Activated naive CD4-positive, alpha-beta T cell treated with anti-CD3 and anti-CD28 coated beads for 36 hours (primary cell): Measurements from ENCODE around the gene IPMK. TPM values are rescaled to one million over a fixed set of nuclear protein-coding genes. Genes with fewer than 3 reads are reported as not detected.
A peak's percentile ranks its signal among the peaks of the same experiment; 100 is the strongest.

ENCODE experiments used
- CTCF ChIA-PET: fragments of 350-600 bp; sonication (Branson Sonifier 250); formaldehyde crosslinking; loops from one replicate; lab custom pipeline; 2021; ENCODE audit warnings: antibody characterized with exemption; lab: Charles Lee
- DNase-seq: peaks from one replicate; pipeline ENCODE4 v3.0.0-alpha.2; 2020
- H3K27ac Mint-ChIP-seq: one replicate; pipeline ENCODE4 v1.8.0; 2021; ENCODE audit warnings: mild to moderate bottlenecking, mixed read lengths
- H3K27me3 Mint-ChIP-seq: one replicate; pipeline ENCODE4 v1.8.0; 2021; ENCODE audit warnings: low read depth, mixed read lengths
- H3K36me3 Mint-ChIP-seq: one replicate; pipeline ENCODE4 v1.8.0; 2021; ENCODE audit warnings: low read depth, mixed read lengths
- H3K4me1 Mint-ChIP-seq: one replicate; pipeline ENCODE4 v1.8.0; 2021; ENCODE audit warnings: low read depth, mixed read lengths
- H3K4me3 Mint-ChIP-seq: one replicate; pipeline ENCODE4 v1.8.0; 2021; ENCODE audit warnings: mild to moderate bottlenecking, moderate library complexity, mixed read lengths
- H3K9me3 Mint-ChIP-seq: one replicate; pipeline ENCODE4 v1.8.0; 2021; ENCODE audit warnings: mixed read lengths
- intact Hi-C: fragments of 100-400 bp; cut with micrococcal nuclease; formaldehyde crosslinking; loops from one replicate; pipeline ENCODE4 v1.15.1; 2023
- total RNA-seq, 2 experiments: library from RNA; stranded (reverse); gene quantifications; one replicate each; pipeline ENCODE4 v1.2.3, GENCODE V29; 2021

IPMK gene
- total RNA-seq, 2 experiments from 2014 or later, result 5.6 TPM

DNA sequence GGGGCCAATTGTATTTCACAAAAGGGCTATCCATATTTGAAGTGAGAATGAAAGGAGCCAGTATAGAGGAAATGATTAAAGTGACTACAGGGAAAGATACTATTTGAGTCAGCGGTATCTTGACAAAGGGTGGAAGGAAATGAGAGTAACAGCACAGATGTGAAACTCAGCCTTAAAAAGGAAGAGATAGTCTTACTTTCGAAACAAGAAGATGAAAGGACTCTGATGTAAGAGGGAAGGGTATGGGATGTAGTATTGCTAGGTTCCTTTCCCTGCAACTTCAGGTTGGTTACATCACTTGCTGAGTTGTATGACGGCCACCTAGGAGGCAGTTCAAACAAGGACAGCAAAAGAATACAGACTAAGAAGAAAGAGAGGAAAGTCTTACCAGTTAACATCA lies 14.9 kb upstream of the IPMK start:
- DNase-seq, result peak; percentile 68
- intact Hi-C loops, result loop anchor here (1.0 to 5.0 kb wide), 7 partner anchors 13 to 1920 kb away; partner anchors contain the start of genes CISD1, TFAM, UBE2D1 and ZWINT
- peaks cover 41% of the 10 kb centered on the region for H3K4me1 Mint-ChIP-seq
- CTCF ChIA-PET, result interaction anchor here (1.0 to 1.2 kb wide), 2 partner anchors 14 to 104 kb away, joined by 5 to 6 read pairs; partner anchors contain the start of gene CISD1
- no peaks in the 10 kb centered on the region for H3K9me3 Mint-ChIP-seq
- peak overlapping the region; percentile 91 for H3K27ac Mint-ChIP-seq
- peaks cover 33% of the 10 kb centered on the region for H3K36me3 Mint-ChIP-seq
- H3K4me3 Mint-ChIP-seq, result peak overlapping the region; percentile 57
- no peaks in the 10 kb centered on the region for H3K27me3 Mint-ChIP-seq

DNA sequence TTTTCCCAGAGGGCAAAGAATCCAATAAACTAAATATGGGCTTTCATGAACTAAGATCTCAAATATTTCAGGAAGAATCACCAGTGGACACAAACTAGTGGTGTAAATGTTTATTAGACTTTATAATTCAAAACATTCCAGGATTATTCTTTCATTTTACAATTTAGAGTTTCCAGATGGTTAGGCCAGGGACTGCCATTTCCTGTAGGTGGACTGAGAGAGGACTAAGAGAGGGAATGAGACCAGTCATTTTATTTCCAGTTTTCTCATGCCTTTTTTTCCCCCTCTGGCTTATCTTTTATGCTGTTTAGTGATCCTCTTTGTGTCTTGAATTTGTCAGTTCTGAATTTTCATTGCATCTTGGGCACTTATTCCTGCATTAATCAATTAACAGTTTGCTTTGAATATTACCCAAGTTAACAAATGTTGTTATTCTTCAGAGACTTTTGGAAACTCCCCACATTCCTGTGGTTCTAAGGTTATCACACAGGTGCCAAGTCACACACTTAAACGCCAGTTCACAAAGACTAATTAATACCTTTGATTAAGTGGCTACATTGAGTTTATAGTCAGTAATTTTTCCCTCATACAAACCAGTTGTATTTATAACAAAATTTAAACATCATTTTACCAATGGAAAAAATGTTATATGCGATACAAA lies 13.5 kb upstream of the IPMK start:
- no peak overlapping the region for H3K27ac Mint-ChIP-seq
- H3K36me3 Mint-ChIP-seq, result peaks cover 35% of the 10 kb centered on the region
- intact Hi-C loops, result loop anchor here (5.0 kb wide), 1 partner anchor 1919 kb away; the partner anchor contains the start of gene ZWINT
- peaks cover 41% of the 10 kb centered on the region for H3K4me1 Mint-ChIP-seq
- H3K9me3 Mint-ChIP-seq, result no peaks in the 10 kb centered on the region
- H3K27me3 Mint-ChIP-seq, result no peaks in the 10 kb centered on the region
- DNase-seq, result no peak
- H3K4me3 Mint-ChIP-seq, result no peak overlapping the region
- CTCF ChIA-PET, result interaction anchor here (1.4 to 1.5 kb wide), 2 partner anchors 11 to 250 kb away, joined by 4 to 5 read pairs; no protein-coding TSS in a partner anchor

DNA sequence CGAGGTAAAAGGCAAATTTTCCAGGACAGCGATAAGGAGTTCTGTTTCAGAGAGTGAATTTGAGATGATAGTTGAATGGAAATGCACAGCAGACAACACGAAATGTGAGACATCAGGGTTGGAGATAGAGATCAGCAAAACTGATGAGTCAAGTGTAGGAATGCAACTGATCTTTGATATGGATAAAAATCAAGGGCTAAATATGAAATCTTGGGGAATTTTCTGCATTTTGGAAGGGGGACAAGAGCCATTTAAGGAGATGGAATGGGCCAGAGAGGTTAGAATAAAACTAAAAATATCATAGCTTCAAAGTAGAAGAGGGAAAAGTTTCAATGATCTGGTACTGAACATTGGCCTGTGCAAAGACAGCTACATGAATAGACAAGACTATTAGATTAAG lies 12.8 kb upstream of the IPMK start:
- Mint-ChIP-seq H3K36me3 (peaks cover 35% of the 10 kb centered on the region), H3K9me3 (no peaks in the 10 kb centered on the region), H3K4me3 (no peak overlapping the region), H3K27me3 (no peaks in the 10 kb centered on the region), H3K27ac (peak overlapping the region; percentile 11), H3K4me1 (peaks cover 44% of the 10 kb centered on the region)
- DNase-seq, result no peak
- CTCF ChIA-PET, result interaction anchor here (1.1 to 1.5 kb wide), 3 partner anchors 11 to 250 kb away, joined by 4 to 5 read pairs (median 4); no protein-coding TSS in a partner anchor
- intact Hi-C loops, result loop anchor here (5.0 kb wide), 1 partner anchor 1918 kb away; the partner anchor contains the start of gene ZWINT

DNA sequence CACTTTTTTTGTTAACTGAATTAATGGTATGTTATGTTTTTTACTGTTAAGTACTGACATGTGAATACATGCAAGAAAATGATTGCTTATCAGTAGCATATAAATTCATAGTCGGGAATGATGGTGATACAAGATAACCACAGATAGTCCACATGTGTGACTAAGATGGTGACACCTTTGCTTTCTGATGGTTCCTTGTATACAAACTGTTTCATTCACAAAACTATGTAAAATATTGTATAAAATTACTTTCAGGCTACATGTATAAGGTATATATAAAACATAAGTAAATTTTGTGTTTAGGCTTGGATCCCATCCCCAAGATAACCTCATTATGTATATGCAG lies 11.2 kb upstream of the IPMK start:
- peaks cover 57% of the 10 kb centered on the region for H3K4me1 Mint-ChIP-seq
- no peak overlapping the region for H3K27ac Mint-ChIP-seq
- H3K4me3 Mint-ChIP-seq, result no peak overlapping the region
- no peaks in the 10 kb centered on the region for H3K27me3 Mint-ChIP-seq
- no peaks in the 10 kb centered on the region for H3K9me3 Mint-ChIP-seq
- DNase-seq, result no peak
- CTCF ChIA-PET, result no interaction called here
- H3K36me3 Mint-ChIP-seq, result peaks cover 34% of the 10 kb centered on the region
- intact Hi-C loops, result no loop called here

DNA sequence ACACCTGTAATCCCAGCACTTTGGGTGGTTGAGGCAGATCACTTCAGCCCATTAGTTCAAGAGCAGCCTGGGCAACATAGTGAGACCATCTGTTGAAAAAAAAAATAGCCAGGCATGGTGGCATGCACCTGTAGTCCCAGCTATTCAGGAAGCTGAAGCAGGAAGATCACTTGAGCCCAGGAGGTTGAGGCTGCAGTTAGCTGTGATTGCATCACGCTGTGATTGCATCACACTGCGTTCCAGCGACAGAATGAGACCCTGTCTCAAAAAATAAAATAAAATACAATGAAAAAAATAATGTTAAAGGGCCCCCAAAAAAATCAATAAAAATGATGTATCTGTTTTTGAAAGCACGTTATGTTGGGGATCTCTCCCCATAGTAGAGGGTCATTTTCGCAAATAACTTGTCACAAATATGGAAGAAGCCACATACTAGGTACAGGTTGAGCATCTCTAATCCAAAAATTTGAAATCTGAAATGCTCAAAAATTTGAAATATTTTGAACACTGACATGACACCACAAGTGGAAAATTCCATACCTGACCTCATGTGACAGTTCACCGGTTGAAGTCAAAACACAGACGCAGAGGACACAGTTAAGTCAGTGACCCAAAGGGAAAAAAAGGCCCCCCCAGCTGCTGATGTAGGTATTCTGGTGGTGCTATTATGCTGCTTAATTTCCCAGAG lies 10.7 kb upstream of the IPMK start:
- DNase-seq, result no peak
- intact Hi-C loops, result no loop called here
- H3K27me3 Mint-ChIP-seq, result no peaks in the 10 kb centered on the region
- no peak overlapping the region for H3K27ac Mint-ChIP-seq
- H3K36me3 Mint-ChIP-seq, result peaks cover 34% of the 10 kb centered on the region
- H3K4me1 Mint-ChIP-seq, result peaks cover 59% of the 10 kb centered on the region
- H3K4me3 Mint-ChIP-seq, result no peak overlapping the region
- H3K9me3 Mint-ChIP-seq, result no peaks in the 10 kb centered on the region
- CTCF ChIA-PET, result interaction anchor here (1.2 kb wide), 1 partner anchor 13 kb away, joined by 4 read pairs; no protein-coding TSS in a partner anchor

DNA sequence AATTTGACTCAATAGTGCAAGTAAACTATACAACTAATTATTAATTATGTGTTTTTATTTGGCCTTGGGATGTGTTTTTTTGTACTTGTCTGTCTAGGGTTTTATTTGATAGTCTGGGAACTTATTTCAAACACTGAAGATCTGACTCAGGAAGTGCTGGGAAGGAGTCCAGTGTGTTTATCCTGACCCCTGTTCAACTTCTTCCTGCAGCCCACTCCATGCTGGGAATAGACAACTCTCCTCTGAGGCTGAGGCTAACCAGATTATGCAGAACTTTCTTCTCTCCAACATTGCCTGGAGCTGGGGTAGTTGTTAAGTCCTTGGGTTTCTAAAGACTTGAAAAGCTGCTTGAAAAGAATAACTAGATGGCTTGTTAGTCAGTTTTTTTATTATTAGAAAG lies 8.2 kb upstream of the IPMK start:
- CTCF ChIA-PET, result interaction anchor here (1.2 to 1.9 kb wide), 4 partner anchors 15 to 98 kb away, joined by 3 to 12 read pairs (median 8); no protein-coding TSS in a partner anchor
- intact Hi-C loops, result no loop called here
- Mint-ChIP-seq H3K4me1 (peaks cover 44% of the 10 kb centered on the region), H3K27ac (no peak overlapping the region), H3K36me3 (peaks cover 27% of the 10 kb centered on the region), H3K9me3 (no peaks in the 10 kb centered on the region), H3K27me3 (no peaks in the 10 kb centered on the region), H3K4me3 (no peak overlapping the region)
- DNase-seq, result no peak

DNA sequence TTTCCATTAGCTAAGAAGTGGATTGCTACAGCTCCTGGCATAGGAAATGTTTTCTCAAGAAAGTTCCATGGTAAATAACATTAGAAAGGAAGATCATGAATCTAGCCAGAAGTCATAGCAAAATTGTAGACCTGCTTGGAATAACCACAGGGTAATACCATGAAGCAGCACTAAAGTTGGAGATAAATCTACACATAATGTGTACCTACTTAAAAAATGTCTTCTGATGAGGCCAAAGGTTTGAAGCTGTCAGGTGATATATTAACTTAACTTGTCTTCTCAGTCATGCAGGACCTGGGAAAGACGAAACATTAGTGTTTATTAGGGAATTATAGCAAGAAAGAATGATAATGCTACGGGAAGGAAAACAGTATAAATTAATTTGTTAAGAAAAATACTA lies 7.6 kb upstream of the IPMK start:
- no peaks in the 10 kb centered on the region for H3K27me3 Mint-ChIP-seq
- no peak overlapping the region for H3K27ac Mint-ChIP-seq
- peaks cover 24% of the 10 kb centered on the region for H3K36me3 Mint-ChIP-seq
- H3K9me3 Mint-ChIP-seq, result no peaks in the 10 kb centered on the region
- peaks cover 44% of the 10 kb centered on the region for H3K4me1 Mint-ChIP-seq
- no peak overlapping the region for H3K4me3 Mint-ChIP-seq
- intact Hi-C loops, result no loop called here
- CTCF ChIA-PET, result interaction anchor here (0.6 to 1.6 kb wide), 3 partner anchors 24 to 66 kb away, joined by 3 to 5 read pairs (median 3); no protein-coding TSS in a partner anchor
- DNase-seq, result no peak

DNA sequence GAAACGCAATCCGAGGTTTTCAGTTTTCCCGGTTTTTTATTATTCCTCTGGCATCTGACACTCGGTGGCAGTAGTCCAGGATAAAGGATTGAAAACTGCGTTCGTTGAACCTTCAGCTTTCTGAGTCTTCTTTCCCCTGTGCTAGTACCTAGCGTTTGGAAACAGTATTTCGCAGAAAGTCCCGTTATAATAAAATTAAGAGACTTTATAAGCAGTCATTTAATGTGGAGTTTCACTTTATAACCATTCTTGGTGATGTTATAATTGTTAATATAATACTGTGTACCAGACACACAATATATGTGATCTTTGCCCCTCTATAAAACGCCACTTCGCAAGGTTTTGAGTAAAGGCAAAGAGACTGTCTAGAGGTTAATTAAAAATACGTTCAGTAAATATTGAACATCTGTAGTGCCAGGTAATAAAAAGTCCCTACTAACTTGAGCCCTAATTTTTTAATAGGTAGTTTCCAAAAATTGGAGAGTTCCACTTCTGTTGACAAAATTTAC lies 2.1 kb upstream of the IPMK start:
- intact Hi-C loops, result loop anchor here (1.0 to 5.0 kb wide), 5 partner anchors 12 to 1637 kb away; partner anchors contain the start of genes CCDC6, SLC16A9 and TFAM
- CTCF ChIA-PET, result interaction anchor here (1.4 to 1.7 kb wide), 2 partner anchors 10 to 21 kb away, joined by 5 to 7 read pairs; no protein-coding TSS in a partner anchor
- peaks cover 30% of the 10 kb centered on the region for H3K4me1 Mint-ChIP-seq
- no peaks in the 10 kb centered on the region for H3K27me3 Mint-ChIP-seq
- peaks cover 9% of the 10 kb centered on the region for H3K36me3 Mint-ChIP-seq
- peak overlapping the region; percentile 96 for H3K4me3 Mint-ChIP-seq
- no peaks in the 10 kb centered on the region for H3K9me3 Mint-ChIP-seq
- DNase-seq, result no peak
- no peak overlapping the region for H3K27ac Mint-ChIP-seq

DNA sequence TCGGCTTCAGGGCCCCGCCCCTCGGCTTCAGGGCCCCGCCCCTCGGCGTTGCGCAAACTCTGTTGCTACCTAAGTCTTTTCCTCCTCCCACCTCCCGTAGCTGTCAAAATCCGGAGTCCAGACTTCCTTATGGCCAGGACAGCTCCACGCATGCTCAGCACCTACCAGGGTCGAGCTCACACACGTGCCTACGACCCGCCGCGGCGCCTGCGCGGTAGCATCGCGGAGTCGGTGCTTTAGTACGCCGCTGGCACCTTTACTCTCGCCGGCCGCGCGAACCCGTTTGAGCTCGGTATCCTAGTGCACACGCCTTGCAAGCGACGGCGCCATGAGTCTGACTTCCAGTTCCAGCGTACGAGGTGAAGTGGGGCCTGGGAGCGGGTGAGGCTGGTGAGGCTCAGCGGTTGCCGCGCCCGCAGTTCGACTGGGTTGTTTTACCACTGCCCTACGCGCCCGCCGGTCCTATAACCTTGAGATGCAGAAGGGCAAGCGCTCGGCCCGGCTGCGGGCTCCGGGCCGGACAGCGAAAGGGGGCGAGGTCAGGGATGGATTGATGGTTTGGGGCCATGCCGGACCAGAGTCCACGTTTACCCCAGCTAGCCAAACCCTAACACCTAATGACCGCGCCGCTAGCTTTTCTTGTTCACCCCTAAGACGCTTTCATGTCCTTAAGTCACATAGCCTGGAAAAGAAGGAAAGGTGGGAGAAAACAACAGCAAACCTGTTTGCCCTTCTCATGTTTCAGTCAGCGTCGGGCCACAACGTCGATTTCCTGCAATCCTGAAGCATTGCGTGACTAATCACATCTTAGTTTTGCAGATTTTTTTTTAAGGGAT lies 1.5 kb upstream of the IPMK start, which contains the start of gene CISD1:
CISD1 (plus strand) TSS at position 217 of the 836 bp plus-strand sequence; CDS start at position 329, 112 bp downstream.
- CTCF ChIA-PET, result interaction anchor here (0.9 to 1.7 kb wide), 4 partner anchors 11 to 116 kb away, joined by 3 to 7 read pairs (median 5); partner anchors contain the start of gene TFAM
- H3K4me3 Mint-ChIP-seq, result peak within 1 kb of the TSS; percentile 96
- peaks cover 9% of the 10 kb centered on the region for H3K36me3 Mint-ChIP-seq
- peak within 1 kb of the TSS; percentile 93 for H3K27ac Mint-ChIP-seq
- intact Hi-C loops, result loop anchor here (1.0 to 5.0 kb wide), 5 partner anchors 13 to 1638 kb away; partner anchors contain the start of genes CCDC6, SLC16A9 and TFAM
- H3K9me3 Mint-ChIP-seq, result no peaks in the 10 kb centered on the region
- H3K27me3 Mint-ChIP-seq, result no peaks in the 10 kb centered on the region
- H3K4me1 Mint-ChIP-seq, result peaks cover 28% of the 10 kb centered on the region
- DNase-seq, result peak; percentile 95

DNA sequence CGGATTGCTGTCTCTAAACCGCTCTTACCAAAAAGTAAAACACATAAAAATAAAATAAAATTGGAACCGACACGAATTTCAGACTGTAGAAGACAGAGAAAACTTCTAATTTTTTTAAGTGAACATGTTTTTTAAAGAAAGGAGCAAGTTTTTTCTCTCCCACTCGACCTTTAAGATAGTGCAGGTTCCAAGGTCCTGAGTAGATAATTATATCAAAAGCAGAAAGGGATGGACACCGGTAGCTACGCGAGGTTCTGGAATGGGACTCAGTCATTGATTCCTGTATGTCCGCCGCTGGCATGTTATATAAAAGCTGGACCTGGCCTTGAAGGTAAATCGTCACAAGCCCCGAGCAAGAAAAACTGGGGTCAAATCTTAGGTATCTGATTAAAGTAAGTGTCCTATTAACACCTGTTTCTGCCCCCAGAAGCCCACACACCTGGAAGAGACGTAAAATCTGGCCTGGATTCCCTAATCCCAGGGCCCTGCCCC lies 806 bp upstream of the IPMK start:
- CTCF ChIA-PET, result interaction anchor here (0.9 to 1.4 kb wide), 3 partner anchors 14 to 116 kb away, joined by 3 to 7 read pairs (median 5); partner anchors contain the start of gene TFAM
- peaks cover 27% of the 10 kb centered on the region for H3K4me1 Mint-ChIP-seq
- intact Hi-C loops, result loop anchor here (2.0 to 5.0 kb wide), 3 partner anchors 1439 to 1638 kb away; partner anchors contain the start of genes CCDC6 and SLC16A9

More for the DNA sequence above, 806 bp upstream of the IPMK start:
- Mint-ChIP-seq H3K27ac (peak overlapping the region; percentile 93), H3K9me3 (no peaks in the 10 kb centered on the region), H3K4me3 (peak overlapping the region; percentile 96), H3K27me3 (no peaks in the 10 kb centered on the region), H3K36me3 (peaks cover 11% of the 10 kb centered on the region)
- DNase-seq, result no peak
